GM21447 (cell line): ENCODE data around the gene C1orf94.

ENCODE experiments used
- ATAC-seq: cut with Tn5 transposase; IDR thresholded peaks from one replicate; pipeline ENCODE4 v1.9.1; 2021; ENCODE audit not compliant: unreplicated experiment

C1orf94 gene, protein sequence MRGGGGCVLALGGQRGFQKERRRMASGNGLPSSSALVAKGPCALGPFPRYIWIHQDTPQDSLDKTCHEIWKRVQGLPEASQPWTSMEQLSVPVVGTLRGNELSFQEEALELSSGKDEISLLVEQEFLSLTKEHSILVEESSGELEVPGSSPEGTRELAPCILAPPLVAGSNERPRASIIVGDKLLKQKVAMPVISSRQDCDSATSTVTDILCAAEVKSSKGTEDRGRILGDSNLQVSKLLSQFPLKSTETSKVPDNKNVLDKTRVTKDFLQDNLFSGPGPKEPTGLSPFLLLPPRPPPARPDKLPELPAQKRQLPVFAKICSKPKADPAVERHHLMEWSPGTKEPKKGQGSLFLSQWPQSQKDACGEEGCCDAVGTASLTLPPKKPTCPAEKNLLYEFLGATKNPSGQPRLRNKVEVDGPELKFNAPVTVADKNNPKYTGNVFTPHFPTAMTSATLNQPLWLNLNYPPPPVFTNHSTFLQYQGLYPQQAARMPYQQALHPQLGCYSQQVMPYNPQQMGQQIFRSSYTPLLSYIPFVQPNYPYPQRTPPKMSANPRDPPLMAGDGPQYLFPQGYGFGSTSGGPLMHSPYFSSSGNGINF

DNA sequence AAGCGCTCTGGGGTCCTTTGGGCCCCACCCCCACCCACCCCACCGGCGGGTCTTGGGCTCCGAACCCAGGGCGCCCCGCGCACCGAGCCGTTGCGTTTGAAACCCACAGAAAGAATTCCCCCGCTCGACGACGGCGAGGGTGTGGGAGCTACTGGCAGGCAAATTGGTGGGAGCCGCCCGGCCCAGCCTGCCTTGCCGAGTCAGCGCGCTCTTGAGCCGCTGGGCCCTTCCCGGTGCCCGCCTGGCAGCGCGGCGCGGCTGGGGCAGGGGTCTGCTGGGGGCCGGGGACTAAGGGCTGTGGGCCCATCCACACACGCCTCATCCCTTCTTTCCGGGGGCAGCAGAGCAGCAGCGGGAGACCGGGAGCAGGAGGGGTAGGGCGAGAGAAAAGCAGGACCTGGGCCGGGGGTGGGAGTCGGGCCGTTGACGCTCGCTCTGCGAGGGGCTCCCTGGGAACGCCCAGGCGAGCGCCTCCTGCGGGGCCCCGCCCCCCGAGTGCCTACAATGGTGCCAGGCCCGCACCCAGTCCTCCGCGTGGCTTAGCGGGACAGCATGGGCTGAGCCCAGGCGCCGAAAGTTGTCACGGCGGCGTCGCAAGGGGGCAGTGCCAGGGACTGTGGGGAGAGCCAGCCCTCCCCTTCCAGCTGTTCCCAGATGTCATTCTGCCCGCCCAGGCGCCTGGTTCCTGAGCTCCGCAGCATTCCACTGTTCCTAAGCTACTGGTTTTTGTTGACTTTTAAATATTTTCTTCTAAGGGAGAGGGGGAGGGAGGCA lies at the start of gene C1orf94:
Gene C1orf94 (plus strand): TSS at position 78 of the 774 bp plus-strand sequence. CDS start 883 bp downstream, outside the sequence.
- ATAC-seq, result no peak

DNA sequence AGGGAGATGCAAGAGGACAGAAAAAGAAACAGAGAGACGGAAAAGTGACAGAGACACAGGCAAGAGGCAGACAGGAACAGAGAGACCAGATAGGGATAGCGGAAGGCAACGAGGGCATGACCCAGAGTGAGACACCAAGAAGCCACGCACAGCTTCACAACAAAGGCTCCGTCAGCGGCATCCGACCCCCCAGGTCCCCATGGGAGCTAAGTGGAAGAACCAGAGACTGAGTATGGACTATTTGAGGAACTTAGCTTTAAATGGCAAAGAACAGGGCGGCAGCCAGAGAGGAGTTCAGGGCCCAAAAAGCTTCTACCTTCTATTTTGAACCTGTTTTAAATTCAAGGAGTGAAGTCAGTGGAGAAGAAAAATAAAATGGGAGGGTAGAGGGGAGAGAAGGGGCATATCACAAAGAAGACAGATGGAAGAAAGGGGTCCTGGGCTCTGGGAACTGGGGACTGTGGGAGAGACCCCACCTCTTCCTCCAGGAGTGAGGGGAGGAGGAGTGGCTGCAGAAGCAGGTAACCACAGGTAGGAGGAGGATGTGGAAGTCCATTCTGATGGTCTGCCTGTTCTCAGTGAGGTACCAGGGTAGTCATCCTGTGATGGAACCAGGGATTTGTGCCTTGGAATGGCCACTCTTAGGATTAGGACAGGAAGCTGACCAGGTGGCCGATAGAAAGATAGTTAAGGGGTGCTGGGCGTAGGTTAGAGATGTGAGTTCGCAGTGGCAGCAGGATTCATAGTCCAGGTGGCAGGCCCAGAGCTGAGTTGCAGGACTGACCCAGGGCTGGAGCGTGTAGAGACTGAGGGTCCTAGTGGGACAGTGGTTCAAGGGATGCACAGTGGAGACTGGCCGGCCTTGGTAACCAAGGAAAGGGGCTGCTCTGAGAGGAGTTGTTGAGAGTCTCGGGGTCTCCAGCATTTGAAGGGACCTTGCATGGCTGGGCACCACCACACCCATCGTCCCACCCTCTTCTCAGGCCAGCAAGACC lies 49.4 kb upstream of the C1orf94 start:
- no peak for ATAC-seq

DNA sequence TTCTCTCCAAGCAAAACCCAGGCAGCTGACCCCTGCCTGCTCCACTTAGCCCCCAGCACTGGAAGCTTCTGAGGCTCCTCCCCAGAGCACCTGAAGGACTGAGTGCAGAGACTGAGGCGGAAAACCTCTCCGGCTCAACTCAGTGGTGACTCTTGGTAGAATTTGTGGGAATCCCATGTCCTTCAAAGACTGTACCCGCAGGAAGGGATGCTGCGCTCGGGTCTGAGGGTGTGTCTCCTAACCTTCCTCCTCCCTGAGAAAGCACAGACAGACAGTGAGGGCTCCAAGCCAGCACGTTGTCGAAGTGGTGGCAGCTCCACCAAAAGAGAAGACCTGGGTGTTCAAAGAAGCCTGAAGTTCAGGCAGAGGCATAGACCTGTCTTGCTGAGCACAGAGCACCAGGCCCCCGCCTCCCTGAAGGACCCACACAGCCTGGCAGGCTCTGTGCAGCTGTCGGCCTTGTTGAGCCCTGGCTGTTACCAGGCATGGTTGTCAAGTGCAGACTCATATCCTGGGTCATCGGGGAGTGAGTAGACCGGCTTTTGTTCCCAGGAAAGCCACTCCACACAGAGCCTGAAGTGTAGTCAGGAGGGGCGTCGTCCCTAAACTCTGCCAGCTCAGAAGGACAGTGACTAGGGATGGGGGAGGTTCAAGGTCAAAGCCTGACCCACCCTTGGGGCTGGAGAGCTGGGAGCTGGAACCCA lies 48.4 kb upstream of the C1orf94 start:
- ATAC-seq, result no peak

DNA sequence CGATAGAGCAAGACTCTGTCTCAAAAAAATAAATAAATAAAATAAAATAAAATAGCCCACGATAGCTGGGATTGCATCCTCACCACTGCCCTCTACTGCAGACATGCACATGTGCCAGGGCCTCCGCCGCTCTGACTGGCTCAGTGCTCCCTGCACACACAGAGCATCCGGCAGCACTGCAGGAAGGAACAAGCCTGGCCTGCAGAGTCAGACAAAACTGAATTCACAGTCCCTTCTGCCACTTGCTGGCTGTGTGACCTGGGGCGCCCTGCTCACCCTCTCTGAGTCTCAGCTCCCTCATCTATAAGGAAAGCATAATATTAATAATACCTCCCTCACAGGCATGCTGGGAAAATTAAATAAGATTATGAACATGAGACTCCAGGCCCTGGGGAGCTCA lies 47.1 kb upstream of the C1orf94 start:
- ATAC-seq, result no peak

DNA sequence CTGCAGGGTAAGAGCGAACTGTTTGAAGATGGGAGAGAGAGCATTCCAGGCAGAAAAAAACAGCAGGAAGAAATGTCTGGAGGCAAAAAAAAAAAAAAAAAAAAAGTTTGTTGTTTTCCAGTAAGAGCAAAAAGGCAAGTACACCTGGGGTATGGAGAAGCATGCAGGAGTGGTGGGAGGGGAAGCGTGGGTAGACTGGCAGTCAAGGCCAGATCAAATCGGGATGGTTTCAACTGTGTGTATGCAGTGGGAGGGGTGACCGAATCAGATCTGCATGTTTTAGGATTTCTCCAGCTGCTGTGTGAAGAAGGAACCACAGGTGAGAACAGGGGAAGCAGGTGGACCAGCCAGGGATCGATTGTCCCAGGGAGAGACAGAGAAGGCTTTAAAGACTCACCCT lies 46.4 kb upstream of the C1orf94 start:
- ATAC-seq, result no peak

DNA sequence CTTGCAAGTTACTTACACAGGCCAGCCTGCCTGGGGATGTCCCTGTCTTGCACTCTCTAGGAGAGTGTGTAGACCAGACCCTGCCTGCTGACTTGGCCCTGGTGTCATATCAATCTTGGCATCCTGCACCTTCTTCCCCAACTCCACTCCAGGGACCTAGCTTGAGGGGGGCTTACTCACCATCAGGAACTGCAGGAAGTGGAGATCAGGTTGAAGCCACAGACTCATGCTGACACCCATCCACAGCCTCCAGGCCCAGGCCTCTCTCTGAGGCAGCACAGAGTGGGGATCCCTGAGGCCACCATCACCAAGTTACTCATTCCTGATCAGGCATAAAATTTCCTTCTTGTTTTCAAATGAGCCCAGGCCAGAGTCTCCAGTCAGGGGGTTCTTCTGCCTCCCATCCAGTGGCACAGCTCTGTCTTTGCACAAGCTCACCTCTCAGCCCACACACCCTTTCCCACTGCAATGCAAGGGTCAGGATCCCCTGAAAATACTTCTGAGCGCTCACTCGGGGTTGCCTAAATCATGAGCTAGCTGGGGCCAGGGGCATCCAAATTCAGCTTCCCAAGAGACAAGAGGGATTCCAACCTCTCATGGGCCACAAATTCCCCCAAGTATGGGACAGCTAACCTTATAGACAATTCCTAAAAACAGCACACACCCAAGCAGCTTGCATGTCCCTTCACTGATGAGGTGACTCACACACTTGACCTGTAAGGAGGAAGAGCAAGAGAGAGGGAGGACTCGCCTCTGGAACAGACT lies 45.1 kb upstream of the C1orf94 start:
- no peak for ATAC-seq

DNA sequence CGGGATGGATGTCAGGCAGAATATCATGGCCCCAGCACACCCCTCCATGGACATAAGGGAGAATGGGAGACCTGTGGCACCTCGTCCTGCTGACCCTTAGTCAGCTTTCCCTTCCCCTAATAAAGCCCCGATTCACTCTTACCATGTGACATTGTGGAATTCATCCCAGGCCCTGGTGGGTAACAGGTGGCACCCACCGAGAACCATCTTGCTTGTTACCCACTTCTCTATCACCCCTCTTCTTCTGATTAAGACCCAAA lies 44.6 kb upstream of the C1orf94 start:
- ATAC-seq, result no peak

DNA sequence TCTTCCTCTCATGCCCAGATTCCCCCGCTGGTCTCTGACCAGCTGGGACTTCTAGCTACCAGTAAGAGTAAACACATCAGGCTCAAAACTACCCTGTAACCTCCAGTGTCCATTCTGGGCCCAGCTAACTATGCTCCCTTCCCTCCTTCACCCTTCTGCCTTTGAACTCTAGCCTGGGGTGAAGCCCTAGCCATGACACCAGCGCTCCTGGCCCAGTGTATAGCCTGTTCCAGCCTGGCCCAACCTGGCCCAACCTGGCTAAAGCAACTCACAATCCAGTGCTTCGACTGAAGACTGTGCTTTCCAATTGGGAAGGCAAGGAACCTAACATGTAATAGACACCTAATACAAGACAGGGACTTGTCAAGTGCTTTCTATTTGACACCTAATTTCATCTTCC lies 39.3 kb upstream of the C1orf94 start:
- no peak for ATAC-seq

DNA sequence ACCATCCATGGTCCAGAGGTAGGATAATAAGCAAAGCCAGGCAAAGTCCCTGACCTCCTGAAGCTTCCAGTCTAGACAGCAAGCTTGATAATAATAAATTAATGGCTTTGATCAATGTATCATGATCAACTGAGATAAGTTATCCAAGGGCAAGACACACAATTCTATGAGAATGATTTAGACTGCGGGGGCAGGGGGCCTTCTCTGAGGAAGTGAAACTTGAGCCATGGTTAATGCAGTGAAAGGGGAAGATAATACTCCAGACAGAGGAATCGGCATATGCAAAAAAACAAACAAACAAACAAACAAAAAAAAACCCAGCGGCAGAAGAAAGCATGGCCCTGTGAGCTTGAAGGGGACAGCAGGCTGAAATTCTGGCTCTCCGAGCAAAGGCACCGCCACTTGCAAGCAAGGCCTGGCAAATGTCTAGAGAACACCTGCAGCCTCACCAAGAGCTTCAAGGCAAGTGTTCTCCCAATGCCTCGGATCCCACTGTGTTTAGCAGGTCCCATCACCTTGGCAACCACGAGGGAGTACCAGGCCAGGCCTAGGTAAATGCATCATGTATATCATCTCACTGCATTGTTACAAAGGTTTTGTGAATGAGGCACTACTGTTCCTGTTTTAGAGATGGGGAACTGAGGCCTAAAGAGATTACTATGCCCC lies 36.6 kb upstream of the C1orf94 start:
- no peak for ATAC-seq

DNA sequence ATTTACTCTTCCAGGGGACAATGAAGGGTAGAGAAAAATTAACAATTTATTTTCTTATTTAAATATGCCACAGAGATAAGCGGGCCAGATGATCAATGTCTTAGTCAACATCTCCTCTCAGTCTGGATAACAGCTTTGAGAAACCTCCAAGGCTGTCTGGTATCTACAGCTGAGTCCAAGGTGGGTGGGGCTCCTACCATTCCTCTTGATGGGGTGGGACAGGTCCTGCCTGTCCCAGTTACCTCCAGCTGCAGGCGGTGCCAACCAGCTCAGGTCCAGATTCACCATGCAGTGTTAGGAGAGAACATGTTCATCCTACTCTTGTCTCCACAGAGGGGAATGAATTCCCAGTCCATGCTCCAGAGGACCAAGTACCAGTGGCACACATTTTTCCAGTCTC lies 32.7 kb upstream of the C1orf94 start:
- ATAC-seq, result no peak

DNA sequence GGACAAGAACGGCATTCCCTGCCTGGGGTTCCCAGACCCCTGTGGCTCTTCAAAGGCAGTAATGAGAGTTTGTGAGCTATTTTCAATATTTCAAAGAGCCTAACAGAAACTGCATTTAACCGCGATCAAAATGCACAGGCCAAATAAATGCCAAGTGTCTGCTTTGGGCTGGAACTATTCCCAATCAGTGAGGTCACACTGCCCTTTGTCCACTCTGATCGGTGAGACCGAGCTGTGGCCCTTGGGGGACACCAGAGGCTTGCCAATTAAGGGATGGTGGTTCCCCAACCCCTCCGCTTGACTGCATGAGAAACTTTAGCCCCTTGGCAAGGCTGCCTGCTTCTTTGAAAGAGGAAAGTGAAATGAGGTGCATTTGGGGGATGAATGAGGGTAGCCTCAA lies 31.9 kb upstream of the C1orf94 start:
- ATAC-seq, result no peak

DNA sequence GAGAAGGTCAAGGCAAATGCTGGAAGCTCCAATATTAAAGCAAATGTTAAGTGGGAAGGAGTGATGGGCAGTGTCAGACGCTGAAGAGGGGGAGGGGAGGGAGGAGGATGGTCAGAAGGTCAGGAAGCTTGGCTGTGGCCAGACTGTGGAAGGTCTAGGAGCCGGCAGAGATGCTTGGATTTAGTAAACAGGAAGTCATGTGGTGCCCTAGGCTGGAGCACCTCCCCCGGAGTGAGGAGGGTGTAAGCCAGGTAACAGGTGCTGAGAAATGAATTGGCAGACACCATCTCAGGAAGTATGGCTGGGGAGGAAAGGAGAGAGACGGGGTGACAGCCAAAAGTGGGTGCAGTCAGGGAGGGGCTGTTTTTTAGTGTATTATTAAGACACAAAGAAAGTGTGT lies 29.4 kb upstream of the C1orf94 start:
- no peak for ATAC-seq

DNA sequence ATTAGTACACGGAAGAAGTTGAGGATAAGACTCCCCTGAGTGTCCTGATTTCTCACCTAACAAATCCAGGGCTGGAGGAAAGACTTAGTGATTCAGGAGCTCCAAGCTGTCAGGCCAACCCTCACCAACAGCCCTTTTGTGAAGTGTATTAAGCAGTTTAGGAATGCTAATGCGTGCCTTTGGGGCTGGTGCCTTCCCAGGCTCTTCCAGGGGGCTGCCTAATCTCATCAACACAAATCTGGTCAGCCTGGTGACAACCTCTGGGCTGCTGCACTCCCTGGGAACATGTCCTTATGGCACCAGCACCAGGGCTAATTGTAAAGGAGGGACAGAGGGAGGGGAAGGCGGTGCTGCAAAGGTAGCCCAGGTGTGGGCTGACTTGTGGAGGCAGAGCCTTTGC lies 27.2 kb upstream of the C1orf94 start:
- no peak for ATAC-seq

DNA sequence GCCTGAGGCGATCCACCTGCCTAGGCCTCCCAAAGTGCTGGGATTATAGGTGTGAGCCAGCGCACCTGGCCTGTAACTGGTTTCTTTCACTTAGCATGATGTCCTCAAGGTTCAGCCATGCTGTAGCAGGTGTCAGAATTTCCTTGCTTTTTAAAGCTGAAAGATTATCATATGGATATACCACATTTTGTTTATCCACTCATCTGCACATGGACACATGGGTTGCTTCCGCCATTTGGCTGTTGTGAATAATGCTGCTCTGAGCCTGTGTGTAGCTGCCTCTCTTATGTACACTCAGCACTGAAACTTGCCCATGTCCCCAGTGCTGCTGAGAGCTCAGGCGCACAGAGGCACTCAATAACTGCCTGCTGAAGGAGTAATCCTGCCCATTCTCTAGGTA lies 23.5 kb upstream of the C1orf94 start:
- no peak for ATAC-seq

DNA sequence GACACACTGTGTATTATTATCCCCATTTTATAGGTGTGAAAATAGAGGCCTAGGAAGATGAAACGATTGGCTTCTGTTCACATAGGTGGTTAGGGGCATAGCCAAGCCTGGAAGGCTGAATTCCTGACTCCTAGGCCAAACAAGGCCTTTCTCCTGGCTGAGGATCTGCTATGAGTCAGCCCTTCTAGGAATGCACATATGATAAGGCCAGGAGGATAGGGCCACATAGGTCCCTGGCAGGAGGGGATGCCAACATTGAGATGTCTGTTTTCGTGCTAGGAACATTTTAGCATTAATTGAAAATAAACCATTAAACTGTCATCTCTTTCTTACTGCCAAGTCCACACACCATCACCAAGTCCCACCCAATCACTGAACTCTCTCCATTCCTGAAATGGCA lies 20.8 kb upstream of the C1orf94 start:
- ATAC-seq, result no peak

DNA sequence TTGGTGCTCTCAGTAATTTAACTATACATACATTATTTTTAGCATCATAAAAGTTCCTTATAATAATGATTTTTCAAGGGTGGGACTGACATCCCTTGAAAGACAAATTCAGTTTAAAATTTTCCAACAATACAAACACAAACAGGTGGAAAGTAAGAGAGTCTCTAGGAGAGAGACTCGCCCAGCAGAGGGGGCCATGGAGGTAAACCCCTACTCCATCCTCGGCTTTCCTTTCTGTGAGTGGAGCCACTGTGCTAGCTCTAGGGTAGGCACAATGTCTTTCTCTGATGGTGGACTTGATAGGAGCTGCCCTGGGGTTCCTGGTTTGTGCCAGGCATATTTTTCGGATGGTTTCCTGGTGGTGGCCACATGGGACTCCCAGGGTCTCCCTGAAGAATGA lies 20.0 kb upstream of the C1orf94 start:
- ATAC-seq, result no peak

DNA sequence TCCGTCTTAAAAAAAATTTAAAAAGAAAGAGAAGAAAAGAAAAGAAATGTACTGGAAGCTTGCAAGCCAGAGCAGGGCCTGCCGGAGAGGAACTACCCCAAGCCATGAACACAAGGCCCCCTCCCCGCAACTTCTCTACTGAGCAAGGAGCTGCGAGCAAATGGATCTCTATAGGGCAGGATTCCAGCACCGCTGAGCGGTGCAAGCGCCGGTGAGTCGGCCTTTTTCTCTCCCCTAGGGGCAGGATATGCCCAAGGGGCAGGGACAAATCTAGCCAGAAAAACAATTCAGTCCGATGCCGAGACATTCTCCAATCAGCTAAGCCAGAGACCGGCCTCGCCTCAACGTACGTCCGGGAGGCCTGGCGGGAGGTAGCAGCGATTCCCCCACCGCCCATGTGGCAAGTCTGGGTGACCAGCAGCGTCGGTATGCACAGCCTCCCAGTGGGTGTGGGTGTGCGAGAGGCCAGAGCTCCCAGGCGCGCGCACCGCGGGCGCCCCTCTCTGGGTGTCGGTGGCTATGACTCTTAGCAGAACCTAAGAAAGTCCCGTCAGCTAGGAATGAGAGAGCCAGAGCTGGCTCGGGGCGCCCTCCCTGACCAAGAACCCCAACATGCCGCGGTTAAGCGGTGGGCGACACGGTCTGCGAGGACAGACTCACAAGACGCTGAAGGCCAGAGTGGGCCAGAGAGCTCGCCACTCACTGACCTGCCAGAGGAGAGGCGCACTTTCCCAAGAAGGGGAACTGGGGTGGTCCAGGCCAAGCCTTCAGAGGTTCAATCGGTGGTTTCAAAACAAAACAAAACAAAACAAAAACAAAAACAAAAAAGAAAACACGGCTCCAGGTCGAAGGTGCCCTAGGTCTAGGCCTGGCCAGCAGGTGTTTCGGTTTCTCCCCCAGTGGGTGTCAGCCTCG lies 13.6 kb upstream of the C1orf94 start:
- peak; percentile 58 for ATAC-seq
